ENCODE measurements around the gene CBLB. TPM values are rescaled to one million over a fixed set of nuclear protein-coding genes. Genes with fewer than 3 reads are reported as not detected.

The CBLB gene
- polyA plus RNA-seq, 3 donors, result 43.2 to 57.0 (median 49.9) TPM

DNA sequence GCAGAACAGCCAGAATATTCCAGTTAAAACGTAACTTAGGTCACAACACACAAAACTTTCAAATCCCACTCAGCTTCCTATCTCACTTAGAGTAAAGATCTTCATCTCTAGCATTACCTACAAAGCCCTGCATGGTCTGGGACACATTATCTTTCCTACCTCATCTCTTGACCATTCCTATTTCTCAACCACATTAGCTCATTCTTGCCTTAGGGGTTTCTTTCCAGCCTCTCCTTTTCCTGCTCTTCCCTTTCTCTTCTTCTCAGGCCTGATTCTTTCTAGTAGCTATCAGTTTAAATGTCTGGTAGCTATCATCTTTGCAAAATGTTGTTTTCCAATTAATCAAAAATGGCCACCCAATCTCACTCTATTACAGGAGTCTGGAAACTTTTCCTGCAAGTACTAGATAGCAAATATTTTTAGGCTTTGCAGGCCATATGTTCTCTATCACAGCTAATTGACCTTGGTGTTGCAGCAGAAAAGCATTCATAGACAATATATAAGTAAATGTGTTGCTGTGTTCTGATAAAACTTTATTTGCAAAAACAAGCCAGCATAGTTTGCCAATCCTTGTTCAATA is 15.1 kb upstream of the CBLB start:
- no peak for DNase-seq (ENCODE audit: extremely low read depth in 1 of 11, low read depth in 9 of 11, low spot score in 4 of 11)

DNA sequence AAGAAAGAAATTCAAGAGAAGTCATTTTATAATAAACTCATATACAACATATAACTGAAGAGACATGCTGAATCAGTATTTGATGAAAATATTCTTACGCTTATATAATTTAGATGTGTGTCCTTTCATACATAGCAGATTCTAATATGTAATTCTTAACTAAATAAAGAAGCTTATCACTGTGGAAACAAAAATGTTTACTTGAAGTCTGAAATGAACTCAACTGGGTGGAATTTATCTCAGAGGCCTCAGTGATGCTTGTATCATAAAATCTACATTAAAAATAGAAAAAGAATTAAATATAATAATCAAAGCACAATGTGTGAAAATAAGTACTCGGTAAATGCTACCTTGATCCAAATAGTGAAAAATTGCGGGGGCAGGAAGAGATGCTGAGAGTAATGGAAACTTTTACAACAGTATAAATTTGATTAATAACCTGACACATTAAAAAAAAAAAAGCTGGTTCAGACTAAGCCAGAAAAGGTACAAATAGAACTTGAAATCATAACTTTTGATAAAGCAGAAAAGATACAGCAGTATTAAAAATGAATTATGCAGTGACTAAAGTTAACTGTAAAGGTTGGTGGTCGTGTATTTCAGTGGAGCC is 12.0 kb upstream of the CBLB start:
- DNase-seq (ENCODE audit: extremely low read depth in 1 of 11, low read depth in 9 of 11, low spot score in 4 of 11), result no peak

DNA sequence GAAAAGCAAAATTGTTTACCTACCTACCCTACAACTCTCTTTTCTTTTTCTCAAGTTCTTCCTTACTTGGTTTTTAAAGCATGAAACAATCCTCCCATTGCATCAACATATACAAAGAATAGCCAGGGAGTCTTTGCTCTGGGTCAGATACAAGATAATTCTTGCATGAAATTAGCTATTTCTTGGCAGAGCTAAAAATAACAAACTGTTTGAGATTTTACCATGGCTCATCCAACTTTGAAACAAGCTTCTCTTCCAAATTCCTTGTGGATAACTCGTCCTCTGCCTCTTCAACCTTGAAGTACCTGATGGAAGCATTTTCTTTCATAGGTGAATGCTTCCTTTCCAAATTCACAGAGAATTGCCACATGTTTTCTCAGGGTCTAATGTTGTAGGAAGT is 9.2 kb upstream of the CBLB start:
- no peak for DNase-seq (ENCODE audit: extremely low read depth in 1 of 11, low read depth in 9 of 11, low spot score in 4 of 11)

DNA sequence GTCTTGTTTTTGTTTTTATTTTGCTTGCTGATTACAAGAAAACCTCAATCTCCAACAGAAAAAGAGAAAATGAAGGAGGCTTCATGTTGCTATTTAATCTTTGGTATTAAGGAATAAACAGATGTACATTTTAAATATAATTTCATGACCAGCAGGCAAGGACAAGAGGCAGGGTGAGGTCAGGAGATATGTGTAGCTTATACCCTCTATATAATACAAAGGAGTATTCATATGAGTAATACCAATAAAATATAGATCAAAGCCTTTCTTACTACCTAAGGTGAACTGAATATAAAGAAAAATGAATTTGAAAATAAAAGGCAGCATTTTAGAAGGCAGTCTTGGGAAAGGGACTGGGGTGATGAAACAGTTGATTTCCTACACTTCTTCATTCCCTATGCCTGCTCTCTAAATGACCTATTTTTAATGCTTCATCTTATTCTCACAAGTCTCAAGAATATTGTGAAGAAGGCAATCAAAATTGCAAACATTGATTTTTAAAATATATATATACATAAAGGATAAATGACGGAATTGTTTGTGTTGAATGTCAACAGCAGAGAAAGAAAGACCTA is 8.6 kb upstream of the CBLB start:
- no peak for DNase-seq (ENCODE audit: extremely low read depth in 1 of 11, low read depth in 9 of 11, low spot score in 4 of 11)

DNA sequence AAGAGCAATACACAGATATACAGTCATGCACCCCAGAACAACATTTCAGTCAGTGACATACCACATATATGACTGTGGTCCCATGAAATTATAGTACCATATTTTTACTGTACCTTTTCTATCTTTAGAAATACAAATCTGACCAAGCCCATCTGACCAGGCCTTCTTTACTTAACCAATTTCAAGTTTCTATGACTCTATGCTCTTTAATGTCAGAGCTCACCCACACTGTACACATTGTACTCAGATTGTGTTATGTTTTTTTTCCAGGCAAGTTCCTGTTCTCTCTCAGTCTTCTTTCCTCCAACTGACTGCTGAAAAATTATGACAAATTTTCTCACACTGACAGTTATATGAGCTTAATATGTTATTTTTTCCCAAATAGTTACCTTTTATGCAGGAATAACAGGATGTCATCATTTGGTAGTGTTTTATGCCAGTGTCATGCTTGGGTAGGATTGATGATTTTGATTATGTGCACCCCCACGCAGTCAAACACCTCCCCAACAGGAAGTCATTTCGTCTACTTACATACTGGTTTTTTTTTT is 8.0 kb upstream of the CBLB start:
- no peak for DNase-seq (ENCODE audit: extremely low read depth in 1 of 11, low read depth in 9 of 11, low spot score in 4 of 11)

DNA sequence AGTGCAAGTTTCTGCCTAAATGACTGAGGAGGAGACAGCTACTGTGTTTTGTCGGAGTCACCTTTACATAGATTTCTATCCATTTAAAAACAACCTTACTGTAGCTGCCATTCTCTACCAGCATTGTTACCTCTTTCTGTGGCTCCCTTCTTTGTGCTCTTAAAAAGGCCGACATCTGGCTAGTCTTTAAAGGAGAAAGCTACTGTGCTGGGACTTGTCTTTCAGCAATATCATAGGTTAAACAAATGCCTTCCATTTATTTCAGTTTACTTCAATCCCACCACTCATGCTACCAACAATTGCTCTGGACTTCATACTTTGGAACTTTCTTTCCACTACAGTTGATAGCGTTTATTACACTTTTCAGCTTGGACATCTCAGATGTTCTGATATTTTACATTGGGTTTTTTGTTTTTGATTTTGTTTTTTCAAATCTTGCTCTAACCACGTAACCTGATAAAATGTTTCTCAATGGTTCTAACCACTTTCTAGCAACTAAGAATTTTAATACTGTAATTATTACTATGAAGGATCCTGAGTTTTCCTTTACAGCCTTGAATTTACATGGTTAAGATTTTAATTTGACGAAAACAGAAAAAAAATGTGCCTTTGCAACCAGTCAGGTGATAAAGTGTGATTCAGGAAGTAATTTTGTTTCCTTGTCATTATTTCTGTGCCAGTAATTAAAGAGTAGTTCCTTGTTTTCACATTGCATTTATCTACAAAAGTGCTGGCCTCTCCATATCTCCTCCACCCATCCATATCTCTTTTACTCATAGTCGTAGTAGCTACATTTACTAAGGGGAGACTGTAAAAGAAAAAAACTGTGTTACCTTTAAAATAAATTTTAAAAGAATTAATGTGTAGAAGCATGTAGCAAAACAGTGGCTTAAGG is 1.3 kb upstream of the CBLB start:
- DNase-seq (ENCODE audit: extremely low read depth in 1 of 11, low read depth in 9 of 11, low spot score in 4 of 11), result no peak

DNA sequence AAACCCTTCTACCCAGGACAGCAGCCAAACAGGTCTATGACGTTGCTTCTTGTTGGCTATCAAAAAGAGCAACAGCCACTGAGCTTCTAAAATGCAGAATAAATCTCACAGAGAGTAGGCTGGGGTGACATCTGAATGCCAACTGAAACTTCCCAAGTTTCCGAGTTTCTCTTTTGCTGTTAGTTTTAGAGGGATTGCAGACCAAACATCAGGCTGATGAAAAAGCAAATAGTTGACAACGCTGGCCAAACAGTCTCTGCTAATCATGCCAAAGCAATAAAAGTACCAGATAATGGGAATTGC is 670 bp upstream of the CBLB start:
- DNase-seq (ENCODE audit: extremely low read depth in 1 of 11, low read depth in 9 of 11, low spot score in 4 of 11), result no peak

DNA sequence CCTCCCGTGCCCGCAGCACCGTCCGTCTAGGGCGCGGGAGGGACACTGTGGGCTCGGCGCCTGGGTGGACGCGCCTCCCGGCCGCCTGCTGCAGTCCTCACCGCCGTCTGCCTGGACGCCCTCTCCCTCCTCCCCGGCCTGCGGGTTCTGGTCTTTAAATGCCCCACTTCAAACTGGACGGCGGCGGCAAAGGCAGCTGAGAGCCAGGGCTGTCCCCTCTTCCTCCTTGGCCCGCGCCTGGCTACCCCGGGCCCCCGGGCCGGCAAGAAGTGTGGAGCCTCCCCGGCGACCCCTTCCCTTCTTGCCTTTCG is 426 bp downstream of the CBLB start:
- peak in 2 of 11 donors; percentile 53 to 57 for DNase-seq (ENCODE audit: extremely low read depth in 1 of 11, low read depth in 9 of 11, low spot score in 4 of 11)

DNA sequence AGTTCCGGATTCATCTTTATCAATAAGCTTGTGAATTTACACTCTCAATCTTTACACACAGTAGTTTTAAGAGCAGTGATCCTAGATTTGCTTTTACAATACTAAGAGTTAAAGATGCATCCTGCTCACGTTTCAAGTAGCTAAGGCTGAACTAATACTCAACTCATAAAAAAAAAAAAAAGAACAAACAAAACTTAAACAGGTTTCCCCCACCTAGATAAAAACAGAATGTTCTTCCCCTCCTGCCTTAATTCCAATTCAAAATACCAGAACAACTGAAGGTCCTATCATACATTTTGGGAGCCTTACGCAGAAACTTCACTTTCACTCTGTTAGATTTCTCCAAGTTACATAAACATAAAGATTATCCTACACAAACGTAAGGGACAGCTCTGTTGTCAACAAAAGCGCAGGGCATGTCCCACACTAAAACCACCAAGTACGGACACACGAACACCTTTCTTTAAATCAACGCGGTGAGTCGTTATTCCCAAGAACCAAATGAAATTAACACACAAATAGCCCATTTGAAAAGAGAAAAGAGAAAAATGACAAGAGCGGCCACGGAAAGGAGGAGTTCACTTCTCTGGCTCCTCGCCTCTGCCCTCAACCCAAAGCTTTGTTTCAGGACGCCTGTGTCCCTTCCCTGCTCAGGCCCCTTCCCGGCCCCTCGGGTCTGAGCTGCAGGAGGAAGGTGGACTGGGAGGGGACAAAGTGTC is 941 bp downstream of the CBLB start:
- DNase-seq (ENCODE audit: extremely low read depth in 1 of 11, low read depth in 9 of 11, low spot score in 4 of 11), result no peak

DNA sequence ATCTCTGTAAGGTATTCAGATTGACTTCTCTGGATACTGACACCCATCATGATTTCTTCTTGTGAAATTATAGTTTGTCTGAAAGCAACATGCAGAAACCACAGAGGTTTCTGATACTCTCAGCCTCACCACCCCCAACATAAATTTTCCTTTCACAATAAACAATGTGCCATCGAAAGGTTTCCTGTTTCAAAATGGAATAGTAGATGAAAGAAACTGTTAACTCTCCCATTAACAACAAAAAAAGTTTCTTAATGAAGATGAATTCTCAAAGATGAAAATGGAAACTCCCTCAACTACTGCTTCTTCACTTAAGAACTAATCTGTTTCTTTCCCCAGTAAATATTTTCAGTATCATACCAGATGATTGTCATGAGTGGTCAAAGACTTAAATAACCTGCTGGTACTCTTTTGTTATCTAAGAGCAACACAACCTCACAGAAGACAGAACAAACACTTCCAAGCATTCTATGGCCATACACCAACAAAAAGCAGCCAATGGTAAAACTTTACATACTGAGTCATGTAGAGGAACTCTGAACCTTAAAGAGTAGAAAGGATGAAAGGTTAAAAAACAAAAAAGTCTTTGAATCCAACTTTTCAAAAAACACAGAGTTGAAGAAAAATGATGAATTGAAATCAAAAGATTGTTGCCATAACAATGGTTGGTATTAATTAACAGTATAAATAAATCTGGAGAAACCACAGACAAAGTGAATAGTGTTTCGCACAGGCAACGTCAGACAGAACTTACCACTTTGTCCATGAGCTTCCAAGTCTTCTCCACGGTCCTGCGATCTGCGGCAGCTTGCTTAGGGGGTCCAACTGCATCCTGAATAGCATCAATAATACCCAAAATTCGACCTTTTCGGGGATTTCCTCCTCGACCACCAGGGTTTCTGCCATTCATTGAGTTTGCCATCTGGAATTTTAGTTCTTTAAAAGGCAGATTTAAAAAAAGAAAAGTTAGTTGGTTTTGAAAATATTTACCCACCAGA is 1.9 kb downstream of the CBLB start:
- DNase-seq (ENCODE audit: extremely low read depth in 1 of 11, low read depth in 9 of 11, low spot score in 4 of 11), result no peak

DNA sequence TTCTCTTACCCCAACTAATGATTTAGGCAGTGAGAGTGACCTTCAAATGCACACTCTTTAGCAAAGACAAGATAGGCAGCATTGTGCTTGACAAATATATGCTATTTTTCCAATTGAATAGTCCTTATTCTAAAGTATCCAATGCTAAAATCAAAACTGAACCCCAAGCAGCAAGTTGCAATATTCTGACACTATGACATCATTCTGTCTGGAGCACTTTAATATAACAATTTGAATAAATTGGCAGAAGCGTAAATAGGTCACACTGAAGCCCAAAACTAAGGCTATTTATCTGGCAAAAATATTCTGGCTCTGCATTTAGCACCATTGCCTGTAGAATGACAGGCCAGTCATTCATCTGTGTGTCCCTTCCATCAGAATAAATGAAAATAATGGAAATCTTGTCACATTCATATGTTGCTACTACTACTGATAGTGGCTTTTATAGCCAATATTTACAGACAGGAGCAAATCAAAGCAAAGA is 2.9 kb downstream of the CBLB start:
- no peak for DNase-seq (ENCODE audit: extremely low read depth in 1 of 11, low read depth in 9 of 11, low spot score in 4 of 11)

DNA sequence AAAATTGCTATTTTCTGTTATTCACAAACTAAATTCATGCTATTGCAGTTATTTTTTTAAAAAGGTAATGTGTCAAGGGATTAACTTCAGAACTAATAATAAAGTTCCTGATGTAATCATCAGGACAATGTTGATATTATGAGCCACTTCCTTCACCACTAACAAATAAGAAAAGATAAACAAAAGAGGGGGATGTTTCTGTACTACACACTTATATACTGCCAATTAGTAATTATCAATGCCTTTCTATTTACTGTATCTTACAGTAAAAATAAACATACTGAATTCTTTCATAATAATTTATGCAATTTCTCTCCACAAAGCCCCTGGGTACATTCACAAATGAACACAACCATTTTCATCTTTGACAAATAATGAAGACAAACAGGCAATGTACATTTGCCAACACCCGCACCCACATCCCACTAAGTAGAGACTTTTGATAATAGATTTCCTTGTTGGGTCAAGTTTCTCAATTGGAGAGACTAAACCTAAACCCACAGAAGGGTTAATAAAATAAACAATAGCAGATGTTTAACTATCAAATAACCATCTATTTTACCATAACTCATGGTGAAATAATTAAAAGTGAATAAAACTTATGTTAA is 3.7 kb downstream of the CBLB start:
- no peak for DNase-seq (ENCODE audit: extremely low read depth in 1 of 11, low read depth in 9 of 11, low spot score in 4 of 11)

DNA sequence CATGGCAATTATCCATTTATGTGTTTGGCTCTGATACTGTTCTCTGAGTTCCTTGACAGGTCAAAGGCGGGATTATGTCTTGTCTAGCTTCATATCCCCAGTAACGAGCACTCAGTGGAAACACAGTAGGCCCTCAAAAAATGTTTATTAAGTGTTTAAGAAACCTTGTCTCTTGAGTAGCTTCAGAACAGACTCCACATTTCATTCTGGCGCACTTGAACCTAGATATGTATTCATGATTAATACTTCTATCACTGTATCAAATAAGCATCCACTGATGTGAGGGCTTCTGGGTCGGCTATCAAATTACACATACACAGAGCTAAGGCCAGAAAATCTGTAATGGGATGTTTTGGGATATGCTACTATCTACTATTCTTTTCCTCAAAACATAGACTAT is 4.6 kb downstream of the CBLB start:
- no peak for DNase-seq (ENCODE audit: extremely low read depth in 1 of 11, low read depth in 9 of 11, low spot score in 4 of 11)

DNA sequence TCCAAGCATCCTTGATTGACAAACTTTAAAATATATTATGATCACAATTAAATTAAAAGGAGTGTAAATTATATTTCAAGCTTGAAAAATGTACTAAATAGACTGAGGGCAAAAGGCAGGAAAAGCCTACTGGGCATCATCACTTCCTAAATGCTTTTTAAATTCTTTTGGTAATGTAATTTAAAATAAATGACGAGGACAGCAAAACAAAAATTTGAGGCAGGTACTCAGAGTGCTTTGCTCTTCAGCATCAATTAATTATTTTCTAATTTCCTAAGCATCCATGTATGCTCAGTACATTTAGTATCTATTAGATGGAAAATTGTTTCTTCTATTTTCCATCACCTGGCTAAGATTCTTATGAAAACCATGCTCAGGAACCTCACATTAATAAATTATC is 5.2 kb downstream of the CBLB start:
- no peak for DNase-seq (ENCODE audit: extremely low read depth in 1 of 11, low read depth in 9 of 11, low spot score in 4 of 11)

DNA sequence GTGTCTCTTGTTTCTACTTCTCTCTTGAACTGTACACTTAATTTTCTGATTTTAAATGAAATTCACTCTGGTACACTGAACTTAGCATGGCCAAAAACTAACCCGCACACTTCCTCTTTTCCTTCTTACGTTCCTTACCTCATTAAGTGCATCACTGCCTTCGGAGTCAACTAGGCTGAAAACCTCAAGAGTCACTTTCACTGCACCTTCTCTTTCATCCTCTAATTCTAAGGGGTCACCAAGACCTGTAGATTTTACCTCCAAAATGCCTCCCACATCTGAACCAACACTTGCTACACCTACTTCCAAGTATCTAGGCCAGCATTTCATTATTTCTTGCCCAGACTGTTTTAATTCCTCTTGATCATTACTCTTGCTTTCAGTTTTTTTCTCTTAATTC is 6.6 kb downstream of the CBLB start:
- DNase-seq (ENCODE audit: extremely low read depth in 1 of 11, low read depth in 9 of 11, low spot score in 4 of 11), result no peak

DNA sequence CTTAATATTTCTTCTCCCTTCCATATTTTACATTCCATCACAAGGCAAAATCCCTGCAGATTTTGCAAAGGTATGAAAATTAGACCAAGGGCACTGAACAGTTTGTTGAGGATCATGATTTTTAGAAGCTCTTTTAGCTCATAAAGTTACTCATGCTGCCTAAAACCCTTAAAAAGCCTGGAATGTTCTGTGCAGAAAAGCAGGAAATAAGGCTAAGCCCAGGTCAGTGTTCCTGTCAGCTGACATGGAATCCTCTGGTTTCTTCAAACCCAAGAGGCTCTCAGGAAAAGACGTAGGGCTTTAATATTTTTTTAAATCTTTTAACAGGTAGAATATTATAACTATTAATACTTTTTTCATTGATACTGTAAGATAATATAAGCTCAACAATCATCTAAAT is 8.2 kb downstream of the CBLB start:
- DNase-seq (ENCODE audit: extremely low read depth in 1 of 11, low read depth in 9 of 11, low spot score in 4 of 11), result no peak

DNA sequence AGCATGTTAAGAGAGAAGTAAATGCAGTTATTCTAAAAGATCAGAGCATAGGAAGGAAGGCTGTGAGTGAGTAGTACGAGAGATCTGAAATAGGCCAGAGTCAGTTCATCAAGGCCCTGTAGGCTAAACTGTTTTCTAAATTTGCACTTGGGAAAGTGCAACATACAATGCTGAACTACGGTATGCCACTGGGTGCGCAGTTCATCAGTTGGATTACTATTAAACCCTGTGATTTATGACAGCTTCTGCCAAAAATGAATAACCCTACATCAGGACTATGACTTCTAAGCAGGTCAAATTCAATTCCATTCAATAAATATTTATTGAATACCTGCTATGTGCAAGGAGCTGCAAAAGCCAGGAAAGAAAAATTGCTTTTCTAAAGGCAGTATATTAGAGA is 10.8 kb downstream of the CBLB start:
- no peak for DNase-seq (ENCODE audit: extremely low read depth in 1 of 11, low read depth in 9 of 11, low spot score in 4 of 11)

DNA sequence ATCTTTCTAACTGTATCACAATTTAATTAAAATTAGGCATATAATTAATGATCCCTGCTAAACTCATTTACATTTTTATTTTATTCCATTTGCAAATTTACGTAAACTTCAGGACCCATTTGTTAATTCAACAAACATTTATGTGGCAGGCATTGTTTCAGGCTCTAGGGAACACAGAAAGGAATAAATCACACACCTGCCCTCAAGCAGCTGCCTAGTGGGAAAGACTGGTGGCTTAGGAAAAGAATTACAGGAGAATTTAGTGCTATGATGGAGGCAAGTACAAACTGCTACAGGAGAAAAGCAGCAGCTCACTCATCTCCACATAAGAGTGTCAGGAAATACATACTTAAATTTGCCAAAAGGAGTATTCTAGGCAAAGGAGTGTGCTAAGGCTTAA is 11.2 kb downstream of the CBLB start:
- DNase-seq (ENCODE audit: extremely low read depth in 1 of 11, low read depth in 9 of 11, low spot score in 4 of 11), result no peak
